OCI-LY7 (cell line): ENCODE data around the gene DSG2. TPM values are rescaled to one million over a fixed set of nuclear protein-coding genes. Genes with fewer than 3 reads are reported as not detected.

Source experiments
- BruUV-seq: library from RNA; stranded (reverse); fragments of 400-500 nt; replicated peaks from 2 replicates; lab custom pipeline; 2021; lab: Mats Ljungman, UMichigan
- CTCF ChIA-PET: fragments of 300-600 bp; sonication (Branson Sonifier 250); formaldehyde crosslinking; loops from one replicate; lab custom pipeline; 2022; ENCODE audit warnings: antibody characterized with exemption; ENCODE audit not compliant: unreplicated experiment; lab: Charles Lee
- POLR2A ChIA-PET: fragments of 300-600 bp; sonication (Branson Sonifier 250); formaldehyde crosslinking; loops from one replicate; lab custom pipeline; 2022; ENCODE audit warnings: antibody characterized with exemption; lab: Charles Lee
- DNase-seq: peaks from one replicate; pipeline ENCODE4 v3.0.0-alpha.2; 2015; ENCODE audit warnings: low spot score
- H2AFZ ChIP-seq: fragments of 200-600 bp; sonication (generic), shearing (Covaris generic); 2 replicates; pipeline ENCODE4 v1.6.1; 2014; ENCODE audit warnings: mild to moderate bottlenecking, antibody characterized with exemption, low read length, moderate library complexity
- H3K27ac ChIP-seq: fragments of 200-600 bp; sonication (generic); 2 replicates; pipeline ENCODE4 v1.5.1; 2014; ENCODE audit warnings: mixed run types, low read depth, mild to moderate bottlenecking, moderate library complexity, low read length, inconsistent platforms; ENCODE audit not compliant: poor library complexity, severe bottlenecking
- H3K36me3 ChIP-seq: fragments of 200-600 bp; sonication (generic); 2 replicates; pipeline ENCODE4 v1.6.1; 2014; ENCODE audit warnings: mild to moderate bottlenecking, antibody characterized with exemption, low read length, moderate library complexity, mixed read lengths; ENCODE audit not compliant: insufficient read depth
- H3K4me1 ChIP-seq: fragments of 200-600 bp; sonication (generic); 2 replicates; pipeline ENCODE4 v1.5.1; 2014; ENCODE audit warnings: mild to moderate bottlenecking, low read length; ENCODE audit not compliant: insufficient read depth, poor library complexity, severe bottlenecking
- H3K4me2 ChIP-seq: fragments of 200-600 bp; sonication (generic); 2 replicates; pipeline ENCODE4 v1.6.1; 2014; ENCODE audit warnings: mild to moderate bottlenecking, low read length
- H3K4me3 ChIP-seq: fragments of 200-600 bp; sonication (generic); 2 replicates; pipeline ENCODE4 v1.5.1; 2014; ENCODE audit warnings: mild to moderate bottlenecking, low read depth, low read length; ENCODE audit not compliant: poor library complexity, severe bottlenecking
- H3K79me2 ChIP-seq: fragments of 200-600 bp; sonication (generic); 2 replicates; pipeline ENCODE4 v1.6.1; 2016; ENCODE audit warnings: low read depth, mild to moderate bottlenecking, low read length, moderate library complexity, mixed read lengths; ENCODE audit not compliant: insufficient read depth
- H3K9me2 ChIP-seq: fragments of 200-600 bp; sonication (generic); 2 replicates; pipeline ENCODE4 v1.6.1; 2016; ENCODE audit warnings: mild to moderate bottlenecking, low read length, mixed read lengths; ENCODE audit not compliant: insufficient read depth
- H3K9me3 ChIP-seq: fragments of 200-600 bp; sonication (generic); 2 replicates; pipeline ENCODE4 v1.6.1; 2014; ENCODE audit warnings: mild to moderate bottlenecking, mixed run types, low read length, mixed read lengths
- H4K20me1 ChIP-seq: fragments of 200-600 bp; sonication (generic); 2 replicates; pipeline ENCODE4 v1.6.1; 2014; ENCODE audit warnings: mild to moderate bottlenecking, antibody characterized with exemption, low read length, moderate library complexity, mixed read lengths; ENCODE audit not compliant: insufficient read depth
- EZH2phosphoT487 ChIP-seq: fragments of 200-600 bp; sonication (generic); IDR thresholded peaks from 2 replicates; pipeline ENCODE4 v1.6.1; 2018; ENCODE audit warnings: low read depth, borderline replicate concordance, mild to moderate bottlenecking, mixed run types, antibody characterized with exemption, low read length, moderate library complexity, mixed read lengths
- intact Hi-C: fragments of 100-400 bp; cut with micrococcal nuclease; formaldehyde crosslinking; loops from one replicate; pipeline ENCODE4 v1.10.0; 2022; ENCODE audit not compliant: unreplicated experiment
- total RNA-seq, 2 experiments: library from RNA; depleted of rRNA in 1 of 2; stranded (reverse); fragments of >200 nt in 1 of 2; shearing (Covaris generic) in 1 of 2; gene quantifications; 2 replicates each; pipeline ENCODE4 v1.2.3, GENCODE V29; 2014 to 2022
- TF ChIP-seq, protein P1 (sequence below): fragments of 200-600 bp; sonication (generic); conservative IDR thresholded peaks from 2 replicates; pipeline ENCODE4 v1.5.1; 2014; ENCODE audit warnings: mild to moderate bottlenecking, antibody characterized with exemption, low read length, moderate library complexity, mixed read lengths

The DSG2 gene
- total RNA-seq, 2 experiments from 2014 or later: not detected

DNA sequence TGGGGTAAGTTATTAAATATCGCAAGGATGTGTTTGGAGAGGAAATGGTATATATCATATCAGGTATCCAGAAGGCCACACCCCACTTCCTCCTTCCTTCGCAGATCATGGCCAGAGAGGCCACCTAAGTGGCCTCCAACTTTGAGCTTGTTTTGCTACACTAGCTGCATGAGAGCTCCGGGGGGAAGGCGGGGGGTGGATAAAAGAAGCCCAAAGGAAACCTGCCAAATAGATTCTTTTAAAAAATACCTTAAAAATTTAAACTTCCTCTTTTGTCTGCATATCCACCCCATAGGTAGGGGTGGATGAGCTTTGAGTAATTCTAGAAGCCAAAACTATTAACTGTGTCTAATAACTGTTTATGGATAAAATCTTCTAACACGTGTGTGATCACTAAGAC is 88.0 kb downstream of the DSG2 start:
- no peak overlapping the region for H3K4me2 ChIP-seq
- no peaks in the 10 kb centered on the region for H4K20me1 ChIP-seq
- no peaks in the 10 kb centered on the region for H3K9me3 ChIP-seq
- intact Hi-C loops: loop anchor here (5.0 kb wide), 1 partner anchor 51 kb away; no protein-coding TSS in a partner anchor
- POLR2A ChIA-PET: interaction anchor here (0.6 to 0.7 kb wide), 2 partner anchors 17 to 34 kb away, joined by 3 read pairs; no protein-coding TSS in a partner anchor
- DNase-seq: no peak
- no peak overlapping the region for H3K4me3 ChIP-seq
- H3K4me1 ChIP-seq: peaks cover 21% of the 10 kb centered on the region
- CTCF ChIA-PET: no interaction called here
- H3K27ac ChIP-seq: no peak overlapping the region
- no peak overlapping the region for H2AFZ ChIP-seq
- no peaks in the 10 kb centered on the region for H3K79me2 ChIP-seq
- no peak for TF ChIP-seq EZH2phosphoT487
- TF ChIP-seq, protein P1, sequence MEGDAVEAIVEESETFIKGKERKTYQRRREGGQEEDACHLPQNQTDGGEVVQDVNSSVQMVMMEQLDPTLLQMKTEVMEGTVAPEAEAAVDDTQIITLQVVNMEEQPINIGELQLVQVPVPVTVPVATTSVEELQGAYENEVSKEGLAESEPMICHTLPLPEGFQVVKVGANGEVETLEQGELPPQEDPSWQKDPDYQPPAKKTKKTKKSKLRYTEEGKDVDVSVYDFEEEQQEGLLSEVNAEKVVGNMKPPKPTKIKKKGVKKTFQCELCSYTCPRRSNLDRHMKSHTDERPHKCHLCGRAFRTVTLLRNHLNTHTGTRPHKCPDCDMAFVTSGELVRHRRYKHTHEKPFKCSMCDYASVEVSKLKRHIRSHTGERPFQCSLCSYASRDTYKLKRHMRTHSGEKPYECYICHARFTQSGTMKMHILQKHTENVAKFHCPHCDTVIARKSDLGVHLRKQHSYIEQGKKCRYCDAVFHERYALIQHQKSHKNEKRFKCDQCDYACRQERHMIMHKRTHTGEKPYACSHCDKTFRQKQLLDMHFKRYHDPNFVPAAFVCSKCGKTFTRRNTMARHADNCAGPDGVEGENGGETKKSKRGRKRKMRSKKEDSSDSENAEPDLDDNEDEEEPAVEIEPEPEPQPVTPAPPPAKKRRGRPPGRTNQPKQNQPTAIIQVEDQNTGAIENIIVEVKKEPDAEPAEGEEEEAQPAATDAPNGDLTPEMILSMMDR: no peak
- BruUV-seq: no TSS peak
- H3K9me2 ChIP-seq: no peaks in the 10 kb centered on the region
- H3K36me3 ChIP-seq: no peaks in the 10 kb centered on the region

DNA sequence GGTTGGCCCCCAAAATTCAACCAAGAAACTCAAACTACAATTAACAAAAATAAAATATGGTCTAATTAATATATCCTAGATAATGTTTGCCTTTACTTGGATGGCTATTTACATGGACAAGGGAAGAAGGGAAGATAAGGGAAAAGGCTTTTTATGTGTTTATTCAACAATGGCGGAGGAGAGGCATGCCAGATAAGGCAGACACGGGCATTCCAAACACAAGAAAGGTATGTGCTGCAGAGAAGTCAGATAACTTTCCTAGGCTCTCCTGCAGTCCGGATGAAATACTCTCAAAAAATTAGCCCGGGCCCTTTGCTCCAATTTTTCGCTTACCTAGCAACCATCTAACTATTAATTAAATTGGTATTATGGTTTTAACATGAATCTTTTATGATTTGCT is 88.6 kb downstream of the DSG2 start:
- intact Hi-C loops: loop anchor here (5.0 kb wide), 1 partner anchor 51 kb away; no protein-coding TSS in a partner anchor
- BruUV-seq: no TSS peak

DNA sequence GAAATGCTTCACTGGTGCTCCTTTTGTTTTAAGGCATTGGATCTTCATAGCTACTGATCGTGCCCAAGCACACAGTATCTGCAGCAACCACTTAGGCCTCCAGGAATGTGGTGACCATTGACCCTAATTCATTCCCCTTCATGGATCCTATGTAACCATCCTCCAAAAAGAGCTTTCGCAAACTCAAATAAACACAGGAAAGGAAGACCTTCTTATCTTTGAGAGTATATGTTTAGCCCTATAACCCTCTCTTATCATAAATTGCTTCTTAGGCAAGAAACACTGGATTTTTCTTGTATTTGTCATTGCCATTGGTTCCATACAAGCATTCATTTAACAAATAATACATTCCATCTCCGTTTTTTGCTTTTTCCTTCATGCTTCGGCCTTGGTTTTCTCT is 89.6 kb downstream of the DSG2 start:
- no peak for TF ChIP-seq EZH2phosphoT487
- TF ChIP-seq, protein P1: no peak
- Histone ChIP-seq H3K4me1 (peaks cover 10% of the 10 kb centered on the region), H3K9me3 (no peaks in the 10 kb centered on the region), H3K4me2 (no peak overlapping the region), H3K4me3 (no peak overlapping the region), H2AFZ (no peak overlapping the region), H3K79me2 (no peaks in the 10 kb centered on the region), H3K9me2 (no peaks in the 10 kb centered on the region), H3K36me3 (no peaks in the 10 kb centered on the region), H4K20me1 (no peaks in the 10 kb centered on the region), H3K27ac (no peak overlapping the region)
- CTCF ChIA-PET: no interaction called here
- BruUV-seq: no TSS peak
- no peak for DNase-seq
- intact Hi-C loops: loop anchor here (5.0 kb wide), 1 partner anchor 50 kb away; no protein-coding TSS in a partner anchor
- POLR2A ChIA-PET: no interaction called here

More for the DNA sequence above, 88.6 kb downstream of the DSG2 start:
- H3K4me1 ChIP-seq: peaks cover 17% of the 10 kb centered on the region
- no peaks in the 10 kb centered on the region for H3K9me2 ChIP-seq
- CTCF ChIA-PET: no interaction called here
- no peaks in the 10 kb centered on the region for H3K9me3 ChIP-seq
- POLR2A ChIA-PET: interaction anchor here (0.6 to 0.7 kb wide), 2 partner anchors 18 to 34 kb away, joined by 3 read pairs; no protein-coding TSS in a partner anchor
- no peaks in the 10 kb centered on the region for H3K79me2 ChIP-seq
- H4K20me1 ChIP-seq: no peaks in the 10 kb centered on the region
- H3K4me2 ChIP-seq: no peak overlapping the region
- no peak overlapping the region for H3K4me3 ChIP-seq
- TF ChIP-seq, protein P1: no peak
- TF ChIP-seq EZH2phosphoT487: no peak
- no peak overlapping the region for H2AFZ ChIP-seq
- no peak for DNase-seq
- no peaks in the 10 kb centered on the region for H3K36me3 ChIP-seq
- no peak overlapping the region for H3K27ac ChIP-seq
